Esophagus muscularis mucosa (tissue), 4 donors: ENCODE data around the gene POLN. TPM values are rescaled to one million over a fixed set of nuclear protein-coding genes. Genes with fewer than 3 reads are reported as not detected.

Experiments used
- DNase-seq: peaks from one replicate; pipeline ENCODE4 v3.0.0-alpha.2; 2017; ENCODE audit errors: extremely low spot score
- H3K27ac ChIP-seq, 4 donors: fragments of 200-600 bp; sonication (generic); replicated peaks in 1 of 4; 1 replicate in 3 of 4; 2 replicates in 1 of 4; pipeline ENCODE4 v1.5.1; 2016 to 2019; ENCODE audit warnings: mild to moderate bottlenecking in 1 of 4
- H3K27me3 ChIP-seq, 4 donors: fragments of 200-600 bp; sonication (generic); one replicate each; pipeline versions ENCODE4 v1.5.1 to v1.6.0; 2016 to 2019
- H3K36me3 ChIP-seq, 4 donors: fragments of 200-600 bp; sonication (generic); one replicate each; pipeline ENCODE4 v1.5.1; 2016 to 2019
- H3K4me1 ChIP-seq, 4 donors: fragments of 200-600 bp; sonication (generic); one replicate each; pipeline ENCODE4 v1.5.1; 2016 to 2019
- H3K4me3 ChIP-seq, 4 donors: fragments of 200-600 bp; sonication (generic); 1 replicate in 2 of 4; 2 replicates in 2 of 4; pipeline ENCODE4 v1.5.1; 2016 to 2019; ENCODE audit warnings: mild to moderate bottlenecking in 4 of 4, moderate library complexity in 1 of 4
- H3K9me3 ChIP-seq, 4 donors: fragments of 200-600 bp; sonication (generic); 1 replicate in 3 of 4; 2 replicates in 1 of 4; pipeline ENCODE4 v1.5.1; 2016 to 2019
- CTCF ChIP-seq, 3 experiments: fragments of 200-600 bp in 2 of 3; fragments of 450-650 bp in 1 of 3; sonication (generic) in 2 of 3; IDR thresholded peaks; one replicate each; pipeline ENCODE4 v1.5.1; 2017 to 2019; ENCODE audit warnings: antibody characterized with exemption in 3 of 3, mild to moderate bottlenecking in 2 of 3, moderate library complexity in 1 of 3
- EP300 ChIP-seq: sonication (generic); formaldehyde crosslinking; IDR thresholded peaks from one replicate; pipeline ENCODE4 v1.6.1; 2017; ENCODE audit warnings: antibody characterized with exemption
- POLR2A ChIP-seq: fragments of 450-650 bp; IDR thresholded peaks from one replicate; pipeline ENCODE4 v1.6.1; 2017; ENCODE audit warnings: antibody characterized with exemption, moderate library complexity, mild to moderate bottlenecking, low read depth
- POLR2AphosphoS5 ChIP-seq, 2 donors: sonication (generic); formaldehyde crosslinking; IDR thresholded peaks; one replicate each; pipeline ENCODE4 v1.6.1; 2017; ENCODE audit warnings: antibody characterized with exemption in 2 of 2
- WGBS: methylation state at CpG from one replicate; pipeline ENCODE4 v1.1.5; 2018; 5-methylcytosine and 5-hydroxymethylcytosine counted together
- intact Hi-C: fragments of 100-400 bp; cut with DNase I; formaldehyde crosslinking; loops from one replicate; pipeline ENCODE4 v1.15.1; 2023
- total RNA-seq, 4 donors: library from RNA; depleted of rRNA; stranded (reverse); fragments of >200 nt; gene quantifications; one replicate each; pipeline versions ENCODE4 v1.1.0 to v1.2.1, GENCODE V29; 2016

POLN gene
- total RNA-seq, 4 donors from 2014 or later, result 1.2 to 3.3 (median 2.7) TPM

GRCh38 chr4:2062808-2063524 lies 179.0 kb downstream of the POLN start:
- WGBS, result 79% methylated on average over 10 of the region's 16 CpGs

GRCh38 chr4:2062168-2062807 lies 179.6 kb downstream of the POLN start:
- peaks cover 3 to 26% (median 23%) of the 10 kb centered on the region in 4 donors for H3K4me1 ChIP-seq
- 94% methylated on average over 7 of the region's 11 CpGs for WGBS
- intact Hi-C loops, result no loop called here
- no peaks in the 10 kb centered on the region for H3K36me3 ChIP-seq
- no peak for TF ChIP-seq EP300
- no peak for TF ChIP-seq CTCF (IDR thresholded peaks at IDR 0.05)
- TF ChIP-seq POLR2A, result no peak
- no peak for TF ChIP-seq POLR2AphosphoS5 (IDR thresholded peaks at IDR 0.05)
- H3K4me3 ChIP-seq, result no peak overlapping the region
- H3K9me3 ChIP-seq, result no peaks in the 10 kb centered on the region
- no peak overlapping the region for H3K27ac ChIP-seq
- H3K27me3 ChIP-seq, result peaks cover 0 to 94% (median 22%) of the 10 kb centered on the region in 4 donors
- DNase-seq, result no peak

More at GRCh38 chr4:2062808-2063524, 179.0 kb downstream of the POLN start:
- peaks cover 0 to 94% (median 22%) of the 10 kb centered on the region in 4 donors for H3K27me3 ChIP-seq
- TF ChIP-seq CTCF (IDR thresholded peaks at IDR 0.05) (no peak), POLR2AphosphoS5 (IDR thresholded peaks at IDR 0.05) (no peak), EP300 (no peak), POLR2A (no peak)
- no peak for DNase-seq
- intact Hi-C loops, result no loop called here
- no peak overlapping the region for H3K27ac ChIP-seq
- no peaks in the 10 kb centered on the region for H3K36me3 ChIP-seq
- no peak overlapping the region for H3K4me3 ChIP-seq
- no peaks in the 10 kb centered on the region for H3K9me3 ChIP-seq
- peaks cover 3 to 24% (median 21%) of the 10 kb centered on the region in 4 donors for H3K4me1 ChIP-seq

GRCh38 chr4:2061186-2062131 lies 180.5 kb downstream of the POLN start:
- no peak overlapping the region for H3K4me3 ChIP-seq
- no peaks in the 10 kb centered on the region for H3K36me3 ChIP-seq
- TF ChIP-seq CTCF (IDR thresholded peaks at IDR 0.05) (no peak), POLR2AphosphoS5 (IDR thresholded peaks at IDR 0.05) (no peak), EP300 (no peak), POLR2A (no peak)
- peaks cover 0 to 94% (median 21%) of the 10 kb centered on the region in 4 donors for H3K27me3 ChIP-seq
- 87% methylated on average over 16 of the region's 42 CpGs for WGBS
- DNase-seq, result no peak
- intact Hi-C loops, result no loop called here
- H3K27ac ChIP-seq, result no peak overlapping the region
- H3K9me3 ChIP-seq, result no peaks in the 10 kb centered on the region
- peaks cover 3 to 26% (median 23%) of the 10 kb centered on the region in 4 donors for H3K4me1 ChIP-seq

- DNase-seq, result no peak
- Histone ChIP-seq H3K4me3 (peak overlapping the region in 2 of 4 donors; percentile 48 to 62), H3K4me1 (peaks cover 3 to 26% (median 23%) of the 10 kb centered on the region in 4 donors), H3K36me3 (no peaks in the 10 kb centered on the region), H3K9me3 (no peaks in the 10 kb centered on the region), H3K27ac (no peak overlapping the region), H3K27me3 (peaks cover 0 to 93% (median 21%) of the 10 kb centered on the region in 4 donors)
- intact Hi-C loops, result no loop called here
- no peak for TF ChIP-seq POLR2A
- no peak for TF ChIP-seq POLR2AphosphoS5 (IDR thresholded peaks at IDR 0.05)
- TF ChIP-seq EP300, result no peak
- TF ChIP-seq CTCF (IDR thresholded peaks at IDR 0.05), result no peak
- 62% methylated on average over 10 of the region's 54 CpGs for WGBS
Measured at GRCh38 chr4:2060611-2061185, 181.2 kb downstream of the POLN start.
